ENCODE results near the gene PSMD2. TPM values are rescaled to one million over a fixed set of nuclear protein-coding genes. Genes with fewer than 3 reads are reported as not detected.
A peak's percentile ranks its signal among the peaks of the same experiment; 100 is the strongest.

PSMD2 gene
- total and polyA plus RNA-seq, 10 of the 15 experiments (the other 5 are each of a cell fraction or from before 2014, with no cell fraction given): 103 to 515 (median 197) TPM

DNA sequence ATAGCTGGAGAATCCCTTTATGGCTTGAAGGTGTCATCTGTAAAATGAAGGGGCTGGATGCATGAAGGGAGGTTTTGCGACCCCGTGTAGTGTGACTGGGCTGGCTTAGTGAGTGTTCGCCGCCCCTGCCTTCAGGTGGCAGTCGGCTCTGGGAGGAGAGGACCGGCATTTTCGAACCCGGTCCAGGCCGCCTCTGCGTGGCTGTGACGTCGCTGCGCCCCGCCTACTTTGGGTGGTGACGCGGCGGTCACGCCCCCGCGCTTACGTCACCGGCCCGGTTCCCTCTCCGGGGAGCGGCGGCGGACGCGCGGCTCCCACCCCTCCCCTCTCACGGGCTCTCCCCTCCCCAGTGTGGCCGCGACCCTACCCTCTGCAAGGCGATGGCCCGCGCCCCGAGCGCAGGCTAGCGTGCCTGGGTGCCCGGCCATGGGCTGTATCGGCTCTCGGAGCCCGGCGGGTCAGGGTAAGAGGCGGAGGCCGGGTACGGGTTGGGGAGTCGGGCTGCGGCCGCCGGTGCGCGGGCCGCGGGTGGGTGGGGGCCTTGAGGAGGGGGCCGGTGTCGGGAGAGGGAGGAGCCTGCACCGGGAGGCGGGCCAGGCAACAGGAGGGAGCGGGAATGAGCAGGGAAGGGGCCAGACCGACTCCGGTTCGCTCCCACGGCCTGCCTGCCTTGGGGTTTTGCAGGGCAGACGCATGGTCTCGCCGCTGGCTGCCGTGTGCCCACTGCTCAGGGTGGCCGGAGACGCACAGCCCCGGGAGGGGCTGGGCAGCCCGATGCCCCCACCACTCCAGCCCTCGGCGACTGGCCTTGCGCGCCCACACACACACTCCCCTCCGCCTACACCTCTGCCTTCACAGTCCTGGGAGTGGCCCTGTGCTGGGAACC is 36.9 kb downstream of the PSMD2 start (continued):
- TF ChIP-seq, protein P1, sequence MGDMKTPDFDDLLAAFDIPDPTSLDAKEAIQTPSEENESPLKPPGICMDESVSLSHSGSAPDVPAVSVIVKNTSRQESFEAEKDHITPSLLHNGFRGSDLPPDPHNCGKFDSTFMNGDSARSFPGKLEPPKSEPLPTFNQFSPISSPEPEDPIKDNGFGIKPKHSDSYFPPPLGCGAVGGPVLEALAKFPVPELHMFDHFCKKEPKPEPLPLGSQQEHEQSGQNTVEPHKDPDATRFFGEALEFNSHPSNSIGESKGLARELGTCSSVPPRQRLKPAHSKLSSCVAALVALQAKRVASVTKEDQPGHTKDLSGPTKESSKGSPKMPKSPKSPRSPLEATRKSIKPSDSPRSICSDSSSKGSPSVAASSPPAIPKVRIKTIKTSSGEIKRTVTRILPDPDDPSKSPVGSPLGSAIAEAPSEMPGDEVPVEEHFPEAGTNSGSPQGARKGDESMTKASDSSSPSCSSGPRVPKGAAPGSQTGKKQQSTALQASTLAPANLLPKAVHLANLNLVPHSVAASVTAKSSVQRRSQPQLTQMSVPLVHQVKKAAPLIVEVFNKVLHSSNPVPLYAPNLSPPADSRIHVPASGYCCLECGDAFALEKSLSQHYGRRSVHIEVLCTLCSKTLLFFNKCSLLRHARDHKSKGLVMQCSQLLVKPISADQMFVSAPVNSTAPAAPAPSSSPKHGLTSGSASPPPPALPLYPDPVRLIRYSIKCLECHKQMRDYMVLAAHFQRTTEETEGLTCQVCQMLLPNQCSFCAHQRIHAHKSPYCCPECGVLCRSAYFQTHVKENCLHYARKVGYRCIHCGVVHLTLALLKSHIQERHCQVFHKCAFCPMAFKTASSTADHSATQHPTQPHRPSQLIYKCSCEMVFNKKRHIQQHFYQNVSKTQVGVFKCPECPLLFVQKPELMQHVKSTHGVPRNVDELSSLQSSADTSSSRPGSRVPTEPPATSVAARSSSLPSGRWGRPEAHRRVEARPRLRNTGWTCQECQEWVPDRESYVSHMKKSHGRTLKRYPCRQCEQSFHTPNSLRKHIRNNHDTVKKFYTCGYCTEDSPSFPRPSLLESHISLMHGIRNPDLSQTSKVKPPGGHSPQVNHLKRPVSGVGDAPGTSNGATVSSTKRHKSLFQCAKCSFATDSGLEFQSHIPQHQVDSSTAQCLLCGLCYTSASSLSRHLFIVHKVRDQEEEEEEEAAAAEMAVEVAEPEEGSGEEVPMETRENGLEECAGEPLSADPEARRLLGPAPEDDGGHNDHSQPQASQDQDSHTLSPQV (IDR thresholded peaks at IDR 0.05): no peak
- TF ChIP-seq CBX5 (IDR thresholded peaks at IDR 0.05; ENCODE audit: low read depth) (0 out of 2 replicates have a peak, but pooled peaks have one; percentile 61), PML (IDR thresholded peaks at IDR 0.05; ENCODE audit: low read length) (peak; percentile 71), MTA3 (IDR thresholded peaks at IDR 0.05; ENCODE audit: borderline replicate concordance, low read length) (peak; percentile 81; the same call in 1 of the 2 replicates), NRF1 (conservative IDR thresholded peaks at IDR 0.05; ENCODE audit: low read depth, low read length) (no peak), SP1 (IDR thresholded peaks at IDR 0.05; ENCODE audit: low read depth, low read length) (peak; percentile 77), ZBED1 (IDR thresholded peaks at IDR 0.05; ENCODE audit: borderline replicate concordance) (peak; percentile 58; the same call in 1 of the 2 replicates), MEF2B (IDR thresholded peaks at IDR 0.05; ENCODE audit: partially characterized antibody, poor library complexity, severe bottlenecking) (no peak), MXI1 (IDR thresholded peaks at IDR 0.05; ENCODE audit: low read depth, low read length) (no peak), BMI1 (IDR thresholded peaks at IDR 0.05; ENCODE audit: borderline replicate concordance) (no peak), WRNIP1 (IDR thresholded peaks at IDR 0.05; ENCODE audit: borderline replicate concordance, low read depth, low read length) (no peak), NR2C2 (IDR thresholded peaks at IDR 0.05; ENCODE audit: borderline replicate concordance, control insufficient read depth, insufficient read length, low read depth) (no peak), ZNF622 (IDR thresholded peaks at IDR 0.05) (no peak), SIN3A (IDR thresholded peaks at IDR 0.05; ENCODE audit: low read depth, low read length) (no peak), BACH1 (IDR thresholded peaks at IDR 0.05; ENCODE audit: borderline replicate concordance) (peak; percentile 87), RFX5 (IDR thresholded peaks at IDR 0.05; ENCODE audit: low read depth, low read length) (0 out of 2 replicates have a peak, but pooled peaks have one; percentile 9), NFIC (IDR thresholded peaks at IDR 0.05; ENCODE audit: low read depth, low read length) (no peak), BRCA1 (IDR thresholded peaks at IDR 0.05; ENCODE audit: low read depth, low read length) (no peak), KDM1A (IDR thresholded peaks at IDR 0.05; ENCODE audit: borderline replicate concordance) (no peak)
- TF ChIP-seq, protein P2, sequence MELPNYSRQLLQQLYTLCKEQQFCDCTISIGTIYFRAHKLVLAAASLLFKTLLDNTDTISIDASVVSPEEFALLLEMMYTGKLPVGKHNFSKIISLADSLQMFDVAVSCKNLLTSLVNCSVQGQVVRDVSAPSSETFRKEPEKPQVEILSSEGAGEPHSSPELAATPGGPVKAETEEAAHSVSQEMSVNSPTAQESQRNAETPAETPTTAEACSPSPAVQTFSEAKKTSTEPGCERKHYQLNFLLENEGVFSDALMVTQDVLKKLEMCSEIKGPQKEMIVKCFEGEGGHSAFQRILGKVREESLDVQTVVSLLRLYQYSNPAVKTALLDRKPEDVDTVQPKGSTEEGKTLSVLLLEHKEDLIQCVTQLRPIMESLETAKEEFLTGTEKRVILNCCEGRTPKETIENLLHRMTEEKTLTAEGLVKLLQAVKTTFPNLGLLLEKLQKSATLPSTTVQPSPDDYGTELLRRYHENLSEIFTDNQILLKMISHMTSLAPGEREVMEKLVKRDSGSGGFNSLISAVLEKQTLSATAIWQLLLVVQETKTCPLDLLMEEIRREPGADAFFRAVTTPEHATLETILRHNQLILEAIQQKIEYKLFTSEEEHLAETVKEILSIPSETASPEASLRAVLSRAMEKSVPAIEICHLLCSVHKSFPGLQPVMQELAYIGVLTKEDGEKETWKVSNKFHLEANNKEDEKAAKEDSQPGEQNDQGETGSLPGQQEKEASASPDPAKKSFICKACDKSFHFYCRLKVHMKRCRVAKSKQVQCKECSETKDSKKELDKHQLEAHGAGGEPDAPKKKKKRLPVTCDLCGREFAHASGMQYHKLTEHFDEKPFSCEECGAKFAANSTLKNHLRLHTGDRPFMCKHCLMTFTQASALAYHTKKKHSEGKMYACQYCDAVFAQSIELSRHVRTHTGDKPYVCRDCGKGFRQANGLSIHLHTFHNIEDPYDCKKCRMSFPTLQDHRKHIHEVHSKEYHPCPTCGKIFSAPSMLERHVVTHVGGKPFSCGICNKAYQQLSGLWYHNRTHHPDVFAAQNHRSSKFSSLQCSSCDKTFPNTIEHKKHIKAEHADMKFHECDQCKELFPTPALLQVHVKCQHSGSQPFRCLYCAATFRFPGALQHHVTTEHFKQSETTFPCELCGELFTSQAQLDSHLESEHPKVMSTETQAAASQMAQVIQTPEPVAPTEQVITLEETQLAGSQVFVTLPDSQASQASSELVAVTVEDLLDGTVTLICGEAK (IDR thresholded peaks at IDR 0.05; ENCODE audit: borderline replicate concordance): no peak
- TF ChIP-seq, protein P3, sequence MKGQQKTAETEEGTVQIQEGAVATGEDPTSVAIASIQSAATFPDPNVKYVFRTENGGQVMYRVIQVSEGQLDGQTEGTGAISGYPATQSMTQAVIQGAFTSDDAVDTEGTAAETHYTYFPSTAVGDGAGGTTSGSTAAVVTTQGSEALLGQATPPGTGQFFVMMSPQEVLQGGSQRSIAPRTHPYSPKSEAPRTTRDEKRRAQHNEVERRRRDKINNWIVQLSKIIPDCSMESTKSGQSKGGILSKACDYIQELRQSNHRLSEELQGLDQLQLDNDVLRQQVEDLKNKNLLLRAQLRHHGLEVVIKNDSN (IDR thresholded peaks at IDR 0.05; ENCODE audit: borderline replicate concordance, extremely low read length, insufficient read depth, low read depth, low read length): no peak

All from GM12878 (cell line).